HEK293T (cell line): ENCODE results near the gene SPRR4.

Source experiments
- ARNT ChIP-seq: fragments of 450-650 bp; IDR thresholded peaks from 2 replicates; pipeline ENCODE4 v1.6.1; 2017; ENCODE audit warnings: mild to moderate bottlenecking
- BHLHE40 ChIP-seq: fragments of 450-650 bp; IDR thresholded peaks from 2 replicates; pipeline ENCODE4 v1.6.1; 2016; ENCODE audit warnings: mild to moderate bottlenecking, moderate library complexity, borderline replicate concordance
- ELF4 ChIP-seq: fragments of 450-650 bp; IDR thresholded peaks from 2 replicates; pipeline ENCODE4 v1.6.1; 2017; ENCODE audit warnings: antibody characterized with exemption
- FOXA1 ChIP-seq: fragments of 450-650 bp; IDR thresholded peaks from 2 replicates; pipeline ENCODE4 v1.6.1; 2016; ENCODE audit warnings: mild to moderate bottlenecking
- L3MBTL2 ChIP-seq: fragments of 450-650 bp; conservative IDR thresholded peaks from 2 replicates; pipeline ENCODE4 v1.6.1; 2016; ENCODE audit warnings: mild to moderate bottlenecking
- LEF1 ChIP-seq: fragments of 450-650 bp; IDR thresholded peaks from 2 replicates; pipeline ENCODE4 v1.6.1; 2017; ENCODE audit warnings: mild to moderate bottlenecking, borderline replicate concordance
- NFRKB ChIP-seq: fragments of 450-650 bp; IDR thresholded peaks from 2 replicates; pipeline ENCODE4 v1.6.1; 2016; ENCODE audit warnings: mild to moderate bottlenecking, moderate library complexity
- SP1 ChIP-seq: fragments of 450-650 bp; IDR thresholded peaks from 2 replicates; pipeline ENCODE4 v1.6.1; 2017
- SUZ12 ChIP-seq: fragments of 450-650 bp; IDR thresholded peaks from 2 replicates; pipeline ENCODE4 v1.6.1; 2016; ENCODE audit warnings: mild to moderate bottlenecking
- TARDBP ChIP-seq: fragments of 450-650 bp; IDR thresholded peaks from 2 replicates; pipeline ENCODE4 v1.6.1; 2016

DNA sequence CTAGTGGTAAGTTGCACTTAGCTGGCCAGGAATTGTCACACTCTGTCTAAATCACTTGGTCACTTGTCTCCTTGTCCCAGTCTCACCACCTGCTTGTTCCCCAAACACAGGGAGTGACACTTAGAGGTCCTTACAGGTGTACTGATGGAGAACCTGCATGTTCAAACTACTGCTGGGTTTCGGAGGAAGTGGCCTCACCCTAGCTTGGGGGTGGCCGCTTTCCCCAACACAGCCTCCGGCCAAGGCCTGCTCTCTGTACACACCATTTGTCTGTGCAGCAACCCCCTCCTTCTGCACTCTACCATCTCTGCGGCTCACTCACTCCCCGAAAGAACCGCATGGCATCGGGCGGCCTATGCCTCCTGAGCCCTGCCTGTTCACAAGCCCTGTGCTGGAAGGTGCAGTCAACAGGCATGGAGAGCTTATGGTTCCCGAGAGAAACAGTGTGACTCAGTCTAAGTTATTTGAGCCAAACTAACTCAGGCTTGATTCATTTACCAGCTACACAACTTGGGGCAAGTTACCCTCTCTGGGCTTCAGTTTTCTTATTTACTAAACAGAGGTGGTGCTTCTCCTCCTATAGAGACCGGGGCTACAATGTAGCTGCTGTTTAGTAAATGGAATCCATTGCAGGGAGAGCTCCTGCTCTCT lies 10.5 kb upstream of the SPRR4 start:
- TF ChIP-seq SUZ12: no peak
- no peak for TF ChIP-seq TARDBP
- no peak for TF ChIP-seq LEF1
- no peak for TF ChIP-seq NFRKB
- no peak for TF ChIP-seq FOXA1
- no peak for TF ChIP-seq BHLHE40
- TF ChIP-seq ELF4: no peak
- TF ChIP-seq ARNT: no peak
- TF ChIP-seq SP1: no peak
- TF ChIP-seq L3MBTL2: no peak
